ENCODE results near the gene KNDC1. TPM values are rescaled to one million over a fixed set of nuclear protein-coding genes. Genes with fewer than 3 reads are reported as not detected.
A peak's percentile ranks its signal among the peaks of the same experiment; 100 is the strongest.

The KNDC1 gene
- total and polyA plus RNA-seq, 3 donors from 2014 or later = 4.2 to 19.8 (median 13.3) TPM

GRCh38 chr10:133226251-133226808 is 66.3 kb downstream of the KNDC1 start:
- no peak overlapping the region for H3K27ac ChIP-seq
- H3K9me3 ChIP-seq = no peaks in the 10 kb centered on the region
- no peak overlapping the region for H3K4me3 ChIP-seq
- intact Hi-C loops (cut with DNase I; ENCODE audit: low total_unique reads) = no loop called here
- H3K4me1 ChIP-seq = peaks cover 4% of the 10 kb centered on the region
- 84 to 90% methylated on average over 21 to 30 of the region's 30 CpGs for WGBS, 2 donors
- DNase-seq = no peak
- no peaks in the 10 kb centered on the region for H3K27me3 ChIP-seq
- H3K36me3 ChIP-seq (ENCODE audit: low read depth, missing control alignments) = no peaks in the 10 kb centered on the region
- TF ChIP-seq POLR2A (IDR thresholded peaks at IDR 0.05) = no peak
- TF ChIP-seq CTCF (IDR thresholded peaks at IDR 0.05) = no peak

GRCh38 chr10:133227256-133227655 is 67.2 kb downstream of the KNDC1 start:
- H3K36me3 ChIP-seq (ENCODE audit: low read depth, missing control alignments) = no peaks in the 10 kb centered on the region
- H3K27me3 ChIP-seq = no peaks in the 10 kb centered on the region
- peaks cover 4% of the 10 kb centered on the region for H3K4me1 ChIP-seq
- intact Hi-C loops (cut with DNase I; ENCODE audit: low total_unique reads) = no loop called here
- no peaks in the 10 kb centered on the region for H3K9me3 ChIP-seq
- DNase-seq = no peak
- 93 to 95% methylated on average over 21 of the region's 21 CpGs for WGBS, 2 donors
- TF ChIP-seq POLR2A (IDR thresholded peaks at IDR 0.05) (no peak), CTCF (IDR thresholded peaks at IDR 0.05) (no peak)
- H3K4me3 ChIP-seq = no peak overlapping the region
- H3K27ac ChIP-seq = no peak overlapping the region

- TF ChIP-seq CTCF (IDR thresholded peaks at IDR 0.05) (no peak), POLR2A (IDR thresholded peaks at IDR 0.05) (no peak)
- no peak for DNase-seq
- 18 to 26% methylated on average over 12 to 58 of the region's 58 CpGs for WGBS, 2 donors
- H3K4me1 ChIP-seq = peaks cover 4% of the 10 kb centered on the region
- no peaks in the 10 kb centered on the region for H3K36me3 ChIP-seq (ENCODE audit: low read depth, missing control alignments)
- H3K4me3 ChIP-seq = peak overlapping the region; percentile 26 to 45
- H3K9me3 ChIP-seq = no peaks in the 10 kb centered on the region
- intact Hi-C loops (cut with DNase I; ENCODE audit: low total_unique reads) = no loop called here
- no peak overlapping the region for H3K27ac ChIP-seq
- no peaks in the 10 kb centered on the region for H3K27me3 ChIP-seq
These were observed 69.4 kb downstream of the KNDC1 start for GRCh38 chr10:133229265-133230043.

GRCh38 chr10:133230044-133230361 is 70.0 kb downstream of the KNDC1 start, which contains the start of gene UTF1:
TSS of gene UTF1 (plus strand) at chr10:133230217. CDS start at chr10:133230289, 72 bp downstream.
- Histone ChIP-seq H3K9me3 (no peaks in the 10 kb centered on the region), H3K4me1 (peaks cover 4% of the 10 kb centered on the region), H3K27me3 (no peaks in the 10 kb centered on the region), H3K27ac (no peak within 1 kb of the TSS), H3K36me3 (ENCODE audit: low read depth, missing control alignments) (no peaks in the 10 kb centered on the region), H3K4me3 (peak within 1 kb of the TSS; percentile 26 to 45)
- DNase-seq = no peak
- WGBS, 2 donors = 0% methylated on average over 3 of the region's 49 CpGs; no CpG with 5 or more reads in 1 of the 2 donors
- TF ChIP-seq CTCF (IDR thresholded peaks at IDR 0.05) = no peak
- TF ChIP-seq POLR2A (IDR thresholded peaks at IDR 0.05) = no peak
- intact Hi-C loops (cut with DNase I; ENCODE audit: low total_unique reads) = no loop called here
